Measurements from ENCODE around the gene ANKRD60.

Gene ANKRD60

GRCh38 chr20:58223358-58223941 is 5.0 kb downstream of the ANKRD60 start:
- DNase-seq (ENCODE audit: low read depth, low spot score), result no peak

GRCh38 chr20:58222446-58222845 is 6.0 kb downstream of the ANKRD60 start:
- DNase-seq (ENCODE audit: low read depth, low spot score), result no peak

DNA sequence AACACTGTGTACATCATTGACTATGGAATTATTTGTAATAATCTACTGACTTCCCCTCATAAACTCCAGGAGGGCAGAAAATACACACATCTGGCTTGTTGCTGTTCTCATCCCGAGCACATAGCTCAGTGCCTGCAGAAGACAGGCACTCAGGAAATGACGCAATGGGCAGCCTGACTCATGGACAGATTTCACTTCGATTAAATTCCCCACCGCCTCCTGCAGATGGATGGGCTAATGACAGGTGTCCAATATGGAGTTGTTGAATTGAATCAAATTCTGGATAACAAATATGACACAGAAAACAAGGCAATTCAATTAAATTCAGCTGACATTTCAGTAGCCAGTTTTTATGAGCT is 9.1 kb downstream of the ANKRD60 start:
- DNase-seq (ENCODE audit: low read depth, low spot score), result no peak

DNA sequence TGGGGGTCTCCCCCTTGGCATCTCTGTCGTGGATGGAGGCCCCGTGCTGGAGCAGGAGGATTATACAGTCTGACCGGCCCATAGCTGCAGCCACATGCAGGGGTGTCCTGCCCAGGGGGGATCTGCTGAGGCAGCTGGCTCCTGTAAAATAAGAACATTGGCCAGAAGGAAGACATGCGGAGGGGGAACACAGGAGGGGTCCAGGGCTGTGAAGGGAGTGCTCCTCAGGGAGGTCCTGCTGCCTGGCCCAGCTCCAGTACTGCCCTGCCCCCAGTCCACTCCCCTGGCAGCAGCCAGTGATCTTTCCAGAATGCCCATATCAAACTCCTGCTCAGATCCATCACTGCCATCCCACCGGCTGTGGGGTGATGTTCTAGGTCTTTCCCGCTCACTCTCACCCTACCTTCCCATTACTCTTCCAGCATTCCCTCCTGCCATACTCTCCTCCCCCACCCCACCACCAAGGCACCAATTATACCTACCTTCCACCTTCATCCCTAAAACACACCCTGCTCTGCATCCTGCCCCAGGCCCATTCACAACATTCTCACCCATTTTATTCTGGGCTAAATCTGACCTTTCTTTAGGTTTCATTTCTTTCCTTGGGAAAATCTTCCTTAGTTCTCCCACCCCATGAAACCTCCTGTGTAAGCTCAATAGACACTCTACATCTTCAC is 9.7 kb downstream of the ANKRD60 start:
- DNase-seq (ENCODE audit: low read depth, low spot score), result no peak

GRCh38 chr20:58216334-58216733 is 12.1 kb downstream of the ANKRD60 start:
- no peak for DNase-seq (ENCODE audit: low read depth, low spot score)

- DNase-seq (ENCODE audit: low read depth, low spot score), result no peak
Measured at GRCh38 chr20:58215116-58215515, 13.3 kb downstream of the ANKRD60 start.

GRCh38 chr20:58214310-58214709 is 14.1 kb downstream of the ANKRD60 start:
- DNase-seq (ENCODE audit: low read depth, low spot score), result no peak

DNA sequence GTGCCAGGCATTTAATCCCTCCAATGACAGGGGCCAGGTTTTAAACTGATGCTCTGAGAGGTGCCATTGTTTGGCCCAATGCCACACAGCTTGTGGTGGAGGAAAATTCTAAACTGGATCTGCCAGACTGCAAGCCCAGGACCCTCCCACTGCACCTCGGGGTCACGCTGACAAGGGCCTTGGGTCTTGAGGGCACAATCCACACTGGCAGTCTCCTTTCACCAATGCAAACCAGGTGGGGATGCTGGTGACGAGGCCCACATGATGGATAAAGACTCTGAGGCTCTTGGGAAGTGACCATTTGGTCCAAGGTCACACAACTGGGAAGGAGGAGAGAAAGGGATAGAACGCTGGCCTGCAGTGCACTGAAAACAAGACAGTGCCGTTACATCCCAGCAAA is 14.7 kb downstream of the ANKRD60 start:
- no peak for DNase-seq (ENCODE audit: low read depth, low spot score)

DNA sequence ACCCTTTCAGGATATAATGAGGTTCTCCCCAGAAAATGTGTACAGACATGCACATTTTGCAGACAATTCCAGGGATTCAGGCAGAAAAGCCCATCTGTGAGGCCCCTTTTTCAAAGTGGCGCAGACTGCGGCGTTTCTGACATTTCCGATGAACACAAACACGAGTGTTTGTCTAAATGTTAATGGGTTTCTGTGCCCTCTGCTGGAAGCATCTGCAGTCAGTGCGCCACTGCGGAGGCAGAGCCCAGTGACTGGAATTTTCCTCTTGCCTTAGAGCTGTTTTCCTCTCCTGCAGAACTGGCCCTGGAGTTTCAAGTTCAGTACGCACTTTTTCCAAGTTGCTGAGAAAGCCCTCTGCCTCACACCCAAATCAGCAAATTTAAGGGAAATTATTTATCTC is 15.3 kb downstream of the ANKRD60 start:
- no peak for DNase-seq (ENCODE audit: low read depth, low spot score)

GRCh38 chr20:58212636-58213035 is 15.8 kb downstream of the ANKRD60 start:
- no peak for DNase-seq (ENCODE audit: low read depth, low spot score)

DNA sequence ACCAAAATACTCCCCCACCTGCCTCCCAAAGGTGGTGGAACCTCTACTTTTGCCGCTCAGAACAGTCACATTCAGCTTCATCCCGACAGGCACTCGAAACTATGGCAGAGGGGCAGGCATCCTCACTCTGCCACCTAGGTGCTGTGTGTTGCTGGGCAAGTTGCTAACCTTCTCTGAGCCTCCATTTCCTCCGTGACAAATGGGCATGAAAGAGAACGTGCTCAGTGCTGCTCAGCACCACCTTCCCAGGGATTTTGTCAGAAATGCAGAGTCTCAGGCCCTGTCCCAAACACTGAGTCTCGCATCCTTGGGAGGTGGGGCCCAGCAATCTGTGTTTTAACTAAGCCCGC is 18.1 kb downstream of the ANKRD60 start:
- DNase-seq (ENCODE audit: low read depth, low spot score), result no peak

GRCh38 chr20:58209652-58210397 is 18.6 kb downstream of the ANKRD60 start:
- DNase-seq (ENCODE audit: low read depth, low spot score), result no peak

DNA sequence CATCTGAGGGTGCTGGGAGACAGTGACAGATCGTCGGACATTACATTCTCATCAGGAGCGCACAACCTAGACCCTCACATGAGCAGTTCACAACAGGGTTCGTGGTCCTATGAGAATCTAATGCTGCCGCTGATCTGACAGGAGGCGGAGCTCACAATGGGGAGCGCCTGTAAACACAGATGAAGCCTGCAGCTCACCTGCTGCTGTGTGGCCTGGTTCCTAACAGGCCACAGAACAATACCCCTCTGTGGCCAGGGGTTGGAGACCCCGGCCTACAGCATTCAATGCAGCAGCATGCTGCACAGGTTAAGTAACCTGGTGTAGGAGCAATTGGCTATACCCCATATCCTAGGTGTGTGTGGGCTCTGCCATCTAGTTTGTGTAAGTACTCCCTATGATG is 19.5 kb downstream of the ANKRD60 start:
- no peak for DNase-seq (ENCODE audit: low read depth, low spot score)

DNA sequence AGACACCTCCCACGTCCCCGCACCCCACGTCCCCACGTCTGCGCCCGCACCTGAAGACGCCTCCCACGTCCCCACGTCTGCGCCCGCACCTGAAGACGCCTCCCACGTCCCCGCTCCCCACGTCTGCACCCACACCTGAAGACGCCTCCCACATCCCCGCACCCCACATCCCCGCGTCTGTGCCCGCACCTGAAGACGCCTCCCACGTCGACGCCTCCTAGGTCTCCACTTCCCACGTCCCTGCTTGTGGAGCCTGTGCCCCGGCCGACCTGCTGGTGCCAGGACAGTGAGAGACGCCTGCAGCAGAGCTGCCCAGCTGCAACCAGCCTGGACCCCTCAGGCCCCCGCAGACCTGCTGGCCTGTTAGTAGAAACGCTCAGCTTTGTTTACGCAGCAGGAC is 22.6 kb downstream of the ANKRD60 start:
- DNase-seq (ENCODE audit: low read depth, low spot score), result no peak

DNA sequence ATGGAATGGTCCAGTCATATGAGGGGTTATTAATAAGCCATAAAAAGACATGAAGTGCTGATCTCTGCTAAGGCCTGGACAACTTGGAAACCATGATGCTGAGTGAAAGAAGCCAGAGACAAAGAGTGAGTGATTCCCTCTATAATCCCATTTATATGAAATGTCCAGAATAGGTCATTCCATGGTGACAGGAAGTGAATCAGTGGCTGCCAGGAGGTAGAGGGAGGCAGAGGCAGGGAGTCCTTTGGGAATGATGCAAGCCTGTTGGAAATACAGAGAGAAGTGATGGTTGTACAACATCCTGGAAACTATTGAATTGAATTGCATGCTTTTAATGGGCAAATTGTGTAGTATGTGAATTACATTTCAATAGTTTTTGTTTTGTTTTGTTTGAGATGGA is 26.4 kb downstream of the ANKRD60 start:
- DNase-seq (ENCODE audit: low read depth, low spot score), result no peak

DNA sequence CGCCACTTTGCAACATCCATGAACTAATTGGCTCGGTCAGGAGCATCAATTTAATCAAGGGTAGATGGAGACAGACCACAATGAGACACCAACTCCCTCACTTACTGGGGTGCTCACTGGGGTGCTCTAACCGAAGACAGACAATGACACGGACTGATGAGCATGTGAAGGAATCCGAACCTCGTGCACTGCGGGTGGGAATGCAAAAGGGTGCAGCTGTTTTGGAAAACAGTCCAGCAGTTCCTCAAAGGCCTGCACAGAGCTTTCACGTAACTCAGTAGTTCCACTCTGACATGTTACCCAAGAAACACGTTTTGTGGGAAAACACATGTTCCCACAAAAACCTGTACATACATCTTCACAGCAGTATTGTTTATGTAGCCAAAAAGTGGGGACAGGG is 26.8 kb downstream of the ANKRD60 start:
- DNase-seq (ENCODE audit: low read depth, low spot score), result no peak

DNA sequence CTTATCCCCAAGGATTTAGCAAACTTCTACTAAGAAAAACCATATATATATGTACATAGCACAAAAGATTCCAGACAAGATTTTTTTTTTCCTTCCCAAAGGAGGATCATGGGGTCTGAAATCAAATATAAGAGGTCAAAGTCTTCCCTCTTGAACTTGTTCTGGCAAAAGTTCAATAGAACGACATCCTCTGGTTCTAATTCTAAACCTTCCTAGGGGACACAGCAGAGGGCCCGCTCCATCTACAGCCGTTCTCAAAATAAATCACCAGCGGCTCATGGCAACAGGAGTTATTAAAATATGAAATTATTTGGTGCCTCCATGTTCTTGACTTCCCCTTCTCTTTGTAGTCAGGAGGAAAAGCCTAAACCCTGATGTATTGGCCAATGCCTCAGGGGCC is 29.0 kb downstream of the ANKRD60 start:
- no peak for DNase-seq (ENCODE audit: low read depth, low spot score)

- DNase-seq (ENCODE audit: low read depth, low spot score), result no peak
Measured at GRCh38 chr20:58198901-58199355, 29.5 kb downstream of the ANKRD60 start.

GRCh38 chr20:58198384-58198783 is 30.1 kb downstream of the ANKRD60 start:
- DNase-seq (ENCODE audit: low read depth, low spot score), result no peak

DNA sequence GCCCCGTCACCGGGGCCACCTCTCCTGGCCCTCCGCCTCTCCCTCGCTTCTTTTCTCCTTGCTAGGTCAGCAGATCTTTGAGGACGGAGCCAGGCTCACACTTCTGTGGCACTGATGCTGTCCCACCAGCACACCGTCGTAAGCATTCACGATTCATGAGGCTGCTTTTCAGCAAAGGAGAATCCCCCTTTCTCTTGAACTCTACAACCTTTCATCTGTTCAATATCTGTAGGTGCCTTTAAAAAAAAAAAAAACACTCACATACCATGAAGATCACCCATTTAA is 31.3 kb downstream of the ANKRD60 start:
- DNase-seq (ENCODE audit: low read depth, low spot score), result no peak

GRCh38 chr20:58196402-58197184 is 31.9 kb downstream of the ANKRD60 start:
- no peak for DNase-seq (ENCODE audit: low read depth, low spot score)

- DNase-seq (ENCODE audit: low read depth, low spot score), result no peak
Measured at GRCh38 chr20:58195047-58195446, 33.4 kb downstream of the ANKRD60 start.
